Natural killer cell (primary cell): ENCODE results near the gene NUFIP1. TPM values are rescaled to one million over a fixed set of nuclear protein-coding genes. Genes with fewer than 3 reads are reported as not detected.

Experiments used
- ATAC-seq, 3 donors: fragments of 150-1000 bp in 2 of 3; fragments of 200-7000 bp in 1 of 3; cut with Tn5 transposase; 1 replicate in 1 of 3; 2 replicates in 2 of 3; pipeline ENCODE4 v1.10.0; 2021; ENCODE audit warnings: mild to moderate bottlenecking in 2 of 3, moderate library complexity in 2 of 3
- DNase-seq, 2 donors: peaks; one replicate each; pipeline versions ENCODE4 v3.0.0 to v3.0.0-alpha.2; 2013 to 2021; ENCODE audit warnings: mixed read lengths in 1 of 2
- H3K27ac ChIP-seq: one replicate; pipeline ENCODE4 v1.5.1; 2013; ENCODE audit warnings: mild to moderate bottlenecking, low read length
- H3K27me3 ChIP-seq: one replicate; pipeline ENCODE4 v1.6.1; 2013; ENCODE audit warnings: low read length; ENCODE audit not compliant: control insufficient read depth, insufficient read depth
- H3K36me3 ChIP-seq: one replicate; pipeline ENCODE4 v1.6.1; 2013; ENCODE audit warnings: low read length; ENCODE audit not compliant: control insufficient read depth, insufficient read depth
- H3K4me1 ChIP-seq: one replicate; pipeline ENCODE4 v1.6.1; 2013; ENCODE audit warnings: low read length; ENCODE audit not compliant: control insufficient read depth, insufficient read depth
- H3K4me3 ChIP-seq: one replicate; pipeline ENCODE4 v1.5.1; 2013; ENCODE audit warnings: low read length
- H3K9me3 ChIP-seq: one replicate; pipeline ENCODE4 v1.6.1; 2013; ENCODE audit warnings: low read length; ENCODE audit not compliant: control insufficient read depth, insufficient read depth
- H3K27ac Mint-ChIP-seq, 2 donors: one replicate each; pipeline ENCODE4 v1.8.0; 2022; ENCODE audit warnings: mild to moderate bottlenecking in 2 of 2, mixed read lengths in 2 of 2, moderate library complexity in 1 of 2
- H3K27me3 Mint-ChIP-seq, 2 donors: one replicate each; pipeline ENCODE4 v1.8.0; 2022; ENCODE audit warnings: low read depth in 2 of 2, mixed read lengths in 2 of 2
- H3K36me3 Mint-ChIP-seq: one replicate; pipeline ENCODE4 v1.8.0; 2022; ENCODE audit warnings: mixed read lengths
- H3K4me1 Mint-ChIP-seq, 2 donors: one replicate each; pipeline ENCODE4 v1.8.0; 2022; ENCODE audit warnings: mixed read lengths in 2 of 2
- H3K4me3 Mint-ChIP-seq: one replicate; pipeline ENCODE4 v1.8.0; 2022; ENCODE audit warnings: mild to moderate bottlenecking, moderate library complexity, mixed read lengths
- H3K9me3 Mint-ChIP-seq, 2 donors: one replicate each; pipeline ENCODE4 v1.8.0; 2022; ENCODE audit warnings: mixed read lengths in 2 of 2
- WGBS: methylation state at CpG from one replicate; pipeline ENCODE4 v1.1.7; 2013; ENCODE audit warnings: missing lambda C conversion rate; ENCODE audit not compliant: insufficient coverage; 5-methylcytosine and 5-hydroxymethylcytosine counted together
- intact Hi-C: fragments of 100-400 bp; cut with micrococcal nuclease; formaldehyde crosslinking; loops from one replicate; pipeline ENCODE4 v1.14.2; 2022
- total RNA-seq, 4 donors: library from RNA; stranded (reverse); fragments of 120-200 nt in 1 of 4; gene quantifications; one replicate each; pipeline versions ENCODE4 v1.2.3 to v1.2.4, GENCODE V29; 2013 to 2022
- TF ChIP-seq, protein P1 (sequence below): fragments of 200-600 bp; IDR thresholded peaks from one replicate; pipeline ENCODE4 v1.8.0; 2022; ENCODE audit warnings: antibody characterized with exemption

The NUFIP1 gene
- total RNA-seq, 3 donors from 2014 or later (not counting 1 experiment from before 2014, with no cell fraction given), result 4.1 to 6.2 (median 4.4) TPM

GRCh38 chr13:45015300-45015699 lies 26.0 kb upstream of the NUFIP1 start:
- Mint-ChIP-seq H3K27ac (peak overlapping the region in 1 of 2 donors; percentile 29), H3K9me3 (no peaks in the 10 kb centered on the region), H3K27me3 (no peaks in the 10 kb centered on the region), H3K4me3 (no peak overlapping the region), H3K36me3 (peaks cover 18% of the 10 kb centered on the region), H3K4me1 (peaks cover 0 to 1% of the 10 kb centered on the region in 2 donors)
- Histone ChIP-seq H3K27me3 (no peaks in the 10 kb centered on the region), H3K4me3 (no peak overlapping the region), H3K36me3 (peaks cover 48% of the 10 kb centered on the region), H3K9me3 (no peaks in the 10 kb centered on the region), H3K4me1 (no peaks in the 10 kb centered on the region), H3K27ac (no peak overlapping the region)
- no peak for ATAC-seq
- no peak for DNase-seq
- intact Hi-C loops, result no loop called here
- 88% methylated on average over 1 of the region's 2 CpGs for whole genome bisulfite sequencing
- TF ChIP-seq, protein P1, sequence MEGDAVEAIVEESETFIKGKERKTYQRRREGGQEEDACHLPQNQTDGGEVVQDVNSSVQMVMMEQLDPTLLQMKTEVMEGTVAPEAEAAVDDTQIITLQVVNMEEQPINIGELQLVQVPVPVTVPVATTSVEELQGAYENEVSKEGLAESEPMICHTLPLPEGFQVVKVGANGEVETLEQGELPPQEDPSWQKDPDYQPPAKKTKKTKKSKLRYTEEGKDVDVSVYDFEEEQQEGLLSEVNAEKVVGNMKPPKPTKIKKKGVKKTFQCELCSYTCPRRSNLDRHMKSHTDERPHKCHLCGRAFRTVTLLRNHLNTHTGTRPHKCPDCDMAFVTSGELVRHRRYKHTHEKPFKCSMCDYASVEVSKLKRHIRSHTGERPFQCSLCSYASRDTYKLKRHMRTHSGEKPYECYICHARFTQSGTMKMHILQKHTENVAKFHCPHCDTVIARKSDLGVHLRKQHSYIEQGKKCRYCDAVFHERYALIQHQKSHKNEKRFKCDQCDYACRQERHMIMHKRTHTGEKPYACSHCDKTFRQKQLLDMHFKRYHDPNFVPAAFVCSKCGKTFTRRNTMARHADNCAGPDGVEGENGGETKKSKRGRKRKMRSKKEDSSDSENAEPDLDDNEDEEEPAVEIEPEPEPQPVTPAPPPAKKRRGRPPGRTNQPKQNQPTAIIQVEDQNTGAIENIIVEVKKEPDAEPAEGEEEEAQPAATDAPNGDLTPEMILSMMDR, result no peak

GRCh38 chr13:45011198-45011597 lies 21.9 kb upstream of the NUFIP1 start:
- Mint-ChIP-seq H3K4me1 (peaks cover 0 to 8% of the 10 kb centered on the region in 2 donors), H3K27ac (no peak overlapping the region), H3K4me3 (no peak overlapping the region), H3K9me3 (no peaks in the 10 kb centered on the region), H3K27me3 (no peaks in the 10 kb centered on the region), H3K36me3 (peaks cover 16% of the 10 kb centered on the region)
- Histone ChIP-seq H3K27ac (no peak overlapping the region), H3K27me3 (no peaks in the 10 kb centered on the region), H3K9me3 (no peaks in the 10 kb centered on the region), H3K4me3 (no peak overlapping the region), H3K36me3 (peaks cover 60% of the 10 kb centered on the region), H3K4me1 (no peaks in the 10 kb centered on the region)
- no peak for DNase-seq
- 100% methylated on average over 6 of the region's 6 CpGs for WGBS
- ATAC-seq, result no peak
- intact Hi-C loops, result no loop called here
- TF ChIP-seq, protein P1, result no peak

DNA sequence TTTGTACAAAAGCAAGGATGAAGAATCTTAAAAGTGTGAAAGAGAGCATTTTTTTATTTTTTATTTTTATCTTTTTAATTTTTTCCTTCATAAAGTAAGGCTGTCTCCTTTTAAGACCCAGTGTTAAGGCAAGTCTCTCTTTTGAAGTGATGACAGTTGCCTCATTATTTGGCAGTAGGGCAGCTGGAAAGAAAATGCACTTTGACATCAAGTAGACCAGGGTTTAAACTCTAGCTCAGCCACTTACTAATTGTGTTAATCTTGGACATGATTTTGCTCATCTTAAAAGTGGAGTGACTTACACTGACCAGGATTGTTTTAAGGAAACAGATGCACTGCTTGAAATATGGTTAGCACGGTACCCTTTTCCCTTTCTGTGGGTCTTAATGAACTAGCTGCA lies 18.6 kb upstream of the NUFIP1 start:
- H3K27ac Mint-ChIP-seq, result no peak overlapping the region
- 86% methylated on average over 1 of the region's 1 CpG for WGBS
- H3K4me1 Mint-ChIP-seq, result peaks cover 0 to 8% of the 10 kb centered on the region in 2 donors
- TF ChIP-seq, protein P1, result no peak
- Histone ChIP-seq H3K27me3 (no peaks in the 10 kb centered on the region), H3K27ac (no peak overlapping the region), H3K36me3 (peaks cover 48% of the 10 kb centered on the region), H3K4me3 (no peak overlapping the region), H3K4me1 (no peaks in the 10 kb centered on the region), H3K9me3 (no peaks in the 10 kb centered on the region)
- intact Hi-C loops, result no loop called here
- H3K4me3 Mint-ChIP-seq, result no peak overlapping the region
- H3K27me3 Mint-ChIP-seq, result no peaks in the 10 kb centered on the region
- peaks cover 12% of the 10 kb centered on the region for H3K36me3 Mint-ChIP-seq
- H3K9me3 Mint-ChIP-seq, result no peaks in the 10 kb centered on the region
- DNase-seq, result no peak
- ATAC-seq, result no peak

DNA sequence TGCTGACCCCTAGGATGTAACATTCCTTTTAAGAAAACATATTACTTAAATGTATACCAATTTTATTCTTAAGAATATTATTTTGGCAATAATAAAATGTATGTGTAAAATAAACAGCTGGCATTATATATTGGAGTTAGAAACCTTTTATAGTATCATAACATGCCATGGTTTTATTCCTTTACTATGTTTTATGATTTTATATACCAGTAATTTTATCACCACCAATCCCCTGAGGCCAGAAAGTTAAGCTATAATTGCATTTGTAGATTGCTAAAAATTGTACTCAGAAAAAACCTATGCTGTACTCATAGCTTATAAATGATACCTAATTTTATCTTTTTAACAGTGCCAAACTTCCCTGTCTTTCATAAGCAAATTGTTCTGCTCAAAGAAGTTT lies 18.0 kb upstream of the NUFIP1 start:
- Histone ChIP-seq H3K4me1 (no peaks in the 10 kb centered on the region), H3K9me3 (no peaks in the 10 kb centered on the region), H3K27me3 (no peaks in the 10 kb centered on the region), H3K27ac (no peak overlapping the region), H3K4me3 (no peak overlapping the region), H3K36me3 (peaks cover 51% of the 10 kb centered on the region)
- H3K27ac Mint-ChIP-seq, result no peak overlapping the region
- no peak overlapping the region for H3K4me3 Mint-ChIP-seq
- TF ChIP-seq, protein P1, result no peak
- intact Hi-C loops, result no loop called here
- DNase-seq (no peak), ATAC-seq (no peak)
- H3K9me3 Mint-ChIP-seq, result no peaks in the 10 kb centered on the region
- peaks cover 16% of the 10 kb centered on the region for H3K36me3 Mint-ChIP-seq
- H3K4me1 Mint-ChIP-seq, result peaks cover 0 to 8% of the 10 kb centered on the region in 2 donors
- H3K27me3 Mint-ChIP-seq, result no peaks in the 10 kb centered on the region
